Colonic mucosa (tissue), 4 donors: ENCODE measurements around the gene IDH3B. TPM values are rescaled to one million over a fixed set of nuclear protein-coding genes. Genes with fewer than 3 reads are reported as not detected.
A peak's percentile ranks its signal among the peaks of the same experiment; 100 is the strongest.

Experiments used
- DNase-seq: peaks from one replicate; pipeline ENCODE4 v3.0.0-alpha.2; 2020
- H3K27ac ChIP-seq: fragments of 200-600 bp; one replicate; pipeline ENCODE4 v1.8.0; 2021
- H3K27me3 ChIP-seq: fragments of 200-600 bp; one replicate; pipeline ENCODE4 v1.8.0; 2021
- H3K36me3 ChIP-seq: fragments of 200-600 bp; one replicate; pipeline ENCODE4 v1.8.0; 2021
- H3K4me1 ChIP-seq: fragments of 200-600 bp; one replicate; pipeline ENCODE4 v1.8.0; 2021; ENCODE audit warnings: mild to moderate bottlenecking
- H3K4me3 ChIP-seq: fragments of 200-600 bp; one replicate; pipeline ENCODE4 v1.8.0; 2021
- H3K9ac ChIP-seq, 2 donors: one replicate each; pipeline ENCODE4 v1.7.0; 2013; ENCODE audit warnings: control low read depth in 2 of 2, low read depth in 2 of 2, low read length in 2 of 2
- H3K9me3 ChIP-seq: fragments of 200-600 bp; one replicate; pipeline ENCODE4 v1.8.0; 2021
- intact Hi-C: fragments of 100-400 bp; cut with DNase I; formaldehyde crosslinking; loops from one replicate; pipeline ENCODE4 v1.14.1; 2022
- total RNA-seq, 2 donors: library from RNA; stranded (reverse); fragmentation: NEBNext Ultra II Directional in 1 of 2; extraction: Animal tissue kit (Norgen Biotek cat#: 25700) in 1 of 2; gene quantifications; one replicate each; pipeline ENCODE4 v1.2.1, GENCODE V29; 2021
- TF ChIP-seq, protein P1 (sequence below): fragments of 200-600 bp; IDR thresholded peaks from one replicate; pipeline ENCODE4 v1.8.0; 2022; ENCODE audit warnings: antibody characterized with exemption, mild to moderate bottlenecking
- donor health status: healthy.
- donor health status: DM: no; HTN: no; CAD: no.
- donor health status: DM: no; HTN: no; CAD: no.

The IDH3B gene
- total RNA-seq, 2 donors from 2014 or later: 117 to 140 TPM

GRCh38 chr20:2633381-2633780 lies 30.6 kb downstream of the IDH3B start:
- TF ChIP-seq, protein P1, sequence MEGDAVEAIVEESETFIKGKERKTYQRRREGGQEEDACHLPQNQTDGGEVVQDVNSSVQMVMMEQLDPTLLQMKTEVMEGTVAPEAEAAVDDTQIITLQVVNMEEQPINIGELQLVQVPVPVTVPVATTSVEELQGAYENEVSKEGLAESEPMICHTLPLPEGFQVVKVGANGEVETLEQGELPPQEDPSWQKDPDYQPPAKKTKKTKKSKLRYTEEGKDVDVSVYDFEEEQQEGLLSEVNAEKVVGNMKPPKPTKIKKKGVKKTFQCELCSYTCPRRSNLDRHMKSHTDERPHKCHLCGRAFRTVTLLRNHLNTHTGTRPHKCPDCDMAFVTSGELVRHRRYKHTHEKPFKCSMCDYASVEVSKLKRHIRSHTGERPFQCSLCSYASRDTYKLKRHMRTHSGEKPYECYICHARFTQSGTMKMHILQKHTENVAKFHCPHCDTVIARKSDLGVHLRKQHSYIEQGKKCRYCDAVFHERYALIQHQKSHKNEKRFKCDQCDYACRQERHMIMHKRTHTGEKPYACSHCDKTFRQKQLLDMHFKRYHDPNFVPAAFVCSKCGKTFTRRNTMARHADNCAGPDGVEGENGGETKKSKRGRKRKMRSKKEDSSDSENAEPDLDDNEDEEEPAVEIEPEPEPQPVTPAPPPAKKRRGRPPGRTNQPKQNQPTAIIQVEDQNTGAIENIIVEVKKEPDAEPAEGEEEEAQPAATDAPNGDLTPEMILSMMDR: no peak
- H3K36me3 ChIP-seq: no peaks in the 10 kb centered on the region
- intact Hi-C loops: no loop called here
- no peak overlapping the region for H3K9ac ChIP-seq
- no peak for DNase-seq
- H3K9me3 ChIP-seq: no peaks in the 10 kb centered on the region
- no peaks in the 10 kb centered on the region for H3K27me3 ChIP-seq
- no peaks in the 10 kb centered on the region for H3K4me1 ChIP-seq
- H3K4me3 ChIP-seq: no peak overlapping the region
- no peak overlapping the region for H3K27ac ChIP-seq

GRCh38 chr20:2631228-2631627 lies 32.8 kb downstream of the IDH3B start:
- intact Hi-C loops: no loop called here
- no peaks in the 10 kb centered on the region for H3K27me3 ChIP-seq
- no peak overlapping the region for H3K4me3 ChIP-seq
- no peaks in the 10 kb centered on the region for H3K4me1 ChIP-seq
- TF ChIP-seq, protein P1: no peak
- no peak overlapping the region for H3K27ac ChIP-seq
- H3K9ac ChIP-seq: no peak overlapping the region
- H3K9me3 ChIP-seq: no peaks in the 10 kb centered on the region
- no peaks in the 10 kb centered on the region for H3K36me3 ChIP-seq
- no peak for DNase-seq

DNA sequence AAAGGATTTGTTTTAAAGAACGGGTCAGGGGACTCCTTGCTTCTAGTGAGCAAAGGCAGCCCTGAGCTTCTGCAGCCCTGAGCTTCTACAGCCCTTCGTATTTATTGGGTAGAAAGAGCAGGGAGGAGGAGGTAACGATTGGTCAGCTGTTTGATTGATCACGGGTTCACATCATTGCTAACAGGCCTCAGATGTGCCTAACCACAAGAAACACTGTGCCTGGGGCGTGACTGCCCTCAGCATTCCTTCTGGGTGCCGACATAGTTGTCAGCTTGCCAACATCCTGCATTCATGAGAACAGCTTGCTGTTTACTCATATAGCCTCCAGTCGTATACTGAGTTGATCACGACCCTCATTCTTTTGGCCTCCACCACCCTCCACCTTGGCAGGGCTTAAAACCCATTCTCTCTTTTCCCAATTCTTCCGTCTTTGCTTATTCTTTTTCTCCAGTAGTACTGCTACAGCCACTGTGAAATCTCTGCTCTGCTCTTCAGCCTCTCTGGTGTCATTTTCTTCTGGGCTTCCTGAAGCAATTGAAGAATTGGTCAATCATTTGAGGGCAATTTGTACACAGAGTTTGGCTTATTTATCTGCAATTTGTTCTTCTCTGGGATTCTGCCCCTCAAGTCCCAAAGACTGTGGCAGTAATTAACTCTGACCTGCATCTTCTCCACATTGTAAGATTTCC lies 37.0 kb downstream of the IDH3B start:
- no peak overlapping the region for H3K4me3 ChIP-seq
- no peak overlapping the region for H3K27ac ChIP-seq
- DNase-seq: peak; percentile 70
- TF ChIP-seq, protein P1: no peak
- H3K9me3 ChIP-seq: no peaks in the 10 kb centered on the region
- no peaks in the 10 kb centered on the region for H3K36me3 ChIP-seq
- no peaks in the 10 kb centered on the region for H3K4me1 ChIP-seq
- H3K9ac ChIP-seq: no peak overlapping the region
- intact Hi-C loops: no loop called here
- H3K27me3 ChIP-seq: no peaks in the 10 kb centered on the region

DNA sequence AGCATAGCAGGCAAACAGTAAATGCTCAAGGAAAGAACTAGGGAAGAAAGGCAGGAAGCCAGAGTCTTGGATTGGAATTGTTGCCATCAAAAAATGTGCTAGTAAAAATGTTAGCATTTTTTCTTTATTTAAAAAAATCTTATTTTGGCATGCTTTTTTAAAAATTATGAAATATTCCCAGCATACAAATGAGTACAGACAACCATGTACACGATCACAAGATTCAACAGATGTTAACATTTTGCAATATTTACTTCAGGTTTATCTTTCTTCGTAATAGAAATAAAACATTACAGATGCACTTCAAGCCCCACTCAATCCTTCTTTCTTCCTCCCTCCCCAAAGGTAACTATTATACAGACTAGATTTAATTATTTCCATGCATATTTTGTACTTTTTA lies 39.0 kb downstream of the IDH3B start:
- Histone ChIP-seq H3K9ac (no peak overlapping the region), H3K4me1 (no peaks in the 10 kb centered on the region), H3K27ac (no peak overlapping the region), H3K4me3 (no peak overlapping the region), H3K36me3 (no peaks in the 10 kb centered on the region), H3K27me3 (no peaks in the 10 kb centered on the region), H3K9me3 (no peaks in the 10 kb centered on the region)
- no peak for DNase-seq
- intact Hi-C loops: no loop called here
- TF ChIP-seq, protein P1: no peak

DNA sequence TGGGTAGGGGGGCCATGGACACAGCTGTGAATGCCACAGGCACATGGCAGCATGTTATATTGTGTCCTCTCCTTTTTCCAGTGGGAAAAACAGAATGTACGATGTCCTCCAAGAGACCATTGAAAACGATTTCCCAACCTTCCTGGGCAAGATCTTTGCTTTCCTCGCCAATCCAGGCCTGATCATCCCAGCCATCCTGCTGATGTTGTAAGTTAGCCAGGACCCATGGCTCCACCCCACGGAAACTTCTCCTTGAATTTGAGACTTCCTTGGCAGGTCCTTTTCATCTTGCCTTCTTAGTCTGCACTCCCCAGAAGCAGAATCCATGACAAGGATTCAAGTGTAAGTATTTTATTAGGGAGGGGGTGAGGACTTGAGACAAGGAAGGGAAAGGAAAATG lies 39.8 kb downstream of the IDH3B start:
- no peaks in the 10 kb centered on the region for H3K9me3 ChIP-seq
- H3K27ac ChIP-seq: no peak overlapping the region
- no peak overlapping the region for H3K9ac ChIP-seq
- H3K27me3 ChIP-seq: no peaks in the 10 kb centered on the region
- no peaks in the 10 kb centered on the region for H3K4me1 ChIP-seq
- H3K36me3 ChIP-seq: no peaks in the 10 kb centered on the region
- intact Hi-C loops: no loop called here
- no peak for DNase-seq
- H3K4me3 ChIP-seq: no peak overlapping the region
- TF ChIP-seq, protein P1: no peak
